ENCODE results near the gene FAM53A.
"Not testable (repeated sequence)": the region's sequence is repeated elsewhere in the genome, so short reads cannot be mapped to it uniquely, and the experiment has no call there.

FAM53A gene

GRCh38 chr4:1716065-1716945 is 32.2 kb upstream of the FAM53A start:
- DNase-seq = no peak

DNA sequence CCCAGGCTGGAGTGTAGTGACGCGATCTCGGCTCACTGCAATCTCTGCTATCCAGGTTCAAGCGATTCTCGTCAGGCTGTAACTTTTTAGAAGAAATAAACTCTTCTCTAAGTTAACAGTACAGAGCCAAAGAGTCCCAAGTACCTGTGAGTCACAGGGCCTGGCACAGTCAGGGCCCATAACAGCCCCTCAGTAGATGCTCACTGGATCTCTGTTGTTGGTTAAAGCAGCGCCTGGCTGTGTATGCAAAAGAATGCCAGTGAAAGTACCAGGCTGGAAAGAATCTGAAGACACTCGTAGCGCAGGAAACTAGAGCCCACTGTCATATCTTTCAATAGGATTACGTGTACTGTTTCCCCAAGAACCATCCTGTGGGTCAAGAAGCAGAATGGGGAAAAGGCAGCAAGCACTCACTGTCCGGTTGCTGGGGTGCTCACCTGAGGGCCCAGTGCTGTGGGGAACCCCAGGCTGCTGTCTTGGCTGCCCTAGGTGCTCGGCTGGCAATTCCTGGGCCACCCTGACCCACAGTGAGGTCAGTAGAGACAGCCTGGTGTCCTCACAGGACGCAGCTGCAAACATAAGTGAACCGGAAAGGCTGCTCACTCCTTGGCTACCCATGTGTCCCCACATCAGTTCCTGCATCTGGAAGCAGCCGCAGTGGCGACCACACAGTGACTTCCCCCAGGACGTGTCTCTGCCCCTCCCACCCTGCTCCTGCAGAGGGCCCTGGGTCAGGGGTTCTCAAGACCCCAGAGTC is 31.1 kb upstream of the FAM53A start:
- no peak for DNase-seq

GRCh38 chr4:1714303-1715001 is 30.3 kb upstream of the FAM53A start:
- no peak for DNase-seq

DNA sequence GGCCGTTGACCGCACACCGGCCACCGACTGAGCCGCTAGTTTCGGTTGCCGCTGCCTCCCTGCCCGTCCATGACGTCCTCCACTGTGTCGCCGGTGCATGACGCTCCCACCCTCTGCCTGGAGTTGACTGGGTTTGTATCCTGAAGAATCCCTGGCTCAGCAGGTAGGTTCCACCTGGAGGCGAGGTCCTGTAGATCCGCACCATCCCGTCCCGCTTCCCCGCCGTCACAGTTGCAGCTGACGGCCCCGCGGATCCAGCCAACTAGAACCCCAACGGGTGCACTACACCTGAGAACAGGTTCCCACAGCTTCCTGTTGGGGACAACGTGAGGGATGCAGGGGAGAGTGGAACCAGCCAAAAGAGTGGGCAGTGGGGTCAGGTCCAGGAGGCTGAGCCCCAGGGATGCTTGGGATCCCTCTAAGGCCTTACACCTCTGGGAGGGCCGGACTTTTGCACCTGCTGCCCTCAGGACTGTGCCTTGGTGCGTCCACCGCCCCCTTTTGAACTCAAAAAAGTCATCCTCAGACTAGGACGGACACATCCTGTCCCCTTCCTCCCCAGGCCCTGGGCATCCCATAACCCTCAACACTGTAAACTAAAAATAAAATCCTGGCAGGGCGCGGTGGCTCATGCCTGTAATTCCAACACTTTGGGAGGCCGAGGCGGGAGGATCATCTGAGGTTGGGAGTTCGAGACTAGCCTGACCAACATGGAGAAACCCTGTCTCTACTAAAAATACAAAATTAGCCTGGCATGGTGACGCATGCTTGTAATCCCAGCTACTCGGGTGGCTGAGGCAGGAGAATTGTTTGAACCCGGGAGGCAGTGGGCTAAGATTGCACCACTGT is 29.1 kb upstream of the FAM53A start:
- no peak for DNase-seq

DNA sequence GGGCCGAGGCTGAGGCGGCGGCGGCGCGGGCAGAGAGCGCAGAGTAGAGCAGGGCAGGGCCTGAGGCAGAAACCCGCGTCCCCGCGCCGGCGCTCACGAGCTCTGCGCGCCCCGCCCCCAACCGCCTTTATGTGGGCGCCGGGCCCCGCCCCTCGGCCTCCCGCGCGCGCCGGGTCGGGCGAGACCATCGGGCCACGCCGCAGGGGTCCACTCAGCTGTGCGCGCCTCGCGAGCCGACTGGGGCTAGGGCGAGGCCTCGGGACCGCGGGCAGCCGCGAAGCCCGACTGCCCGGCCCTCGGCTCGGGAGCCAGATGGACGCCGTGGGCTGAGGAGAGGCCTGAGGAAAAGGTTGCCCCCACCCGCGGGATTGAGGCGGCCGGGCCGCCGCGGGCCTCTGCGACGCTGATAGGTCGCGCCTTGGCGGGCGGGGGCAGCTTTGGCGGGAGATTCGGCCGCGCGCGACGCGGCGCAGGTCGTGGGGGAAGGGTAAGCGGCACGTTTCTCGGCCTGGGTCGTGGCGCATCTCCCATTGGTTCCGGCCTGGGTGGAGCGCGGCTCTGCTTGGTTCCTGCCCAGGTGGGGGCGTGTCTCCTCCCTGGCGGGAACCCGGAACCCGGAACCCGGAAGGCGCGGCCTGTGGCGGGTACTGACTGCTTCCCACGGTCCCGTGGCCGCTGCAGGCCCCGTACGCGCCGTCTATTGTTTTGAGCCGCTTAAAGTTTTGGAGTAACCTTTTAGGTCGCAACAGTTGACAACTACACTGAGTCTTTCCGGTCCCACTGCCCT is 28.3 kb upstream of the FAM53A start, which contains the start of gene SLBP:
SLBP (minus strand) TSS at position 104 of the 787 bp plus-strand sequence. CDS start 131 bp downstream, outside the sequence.
- DNase-seq = peak; percentile 99

DNA sequence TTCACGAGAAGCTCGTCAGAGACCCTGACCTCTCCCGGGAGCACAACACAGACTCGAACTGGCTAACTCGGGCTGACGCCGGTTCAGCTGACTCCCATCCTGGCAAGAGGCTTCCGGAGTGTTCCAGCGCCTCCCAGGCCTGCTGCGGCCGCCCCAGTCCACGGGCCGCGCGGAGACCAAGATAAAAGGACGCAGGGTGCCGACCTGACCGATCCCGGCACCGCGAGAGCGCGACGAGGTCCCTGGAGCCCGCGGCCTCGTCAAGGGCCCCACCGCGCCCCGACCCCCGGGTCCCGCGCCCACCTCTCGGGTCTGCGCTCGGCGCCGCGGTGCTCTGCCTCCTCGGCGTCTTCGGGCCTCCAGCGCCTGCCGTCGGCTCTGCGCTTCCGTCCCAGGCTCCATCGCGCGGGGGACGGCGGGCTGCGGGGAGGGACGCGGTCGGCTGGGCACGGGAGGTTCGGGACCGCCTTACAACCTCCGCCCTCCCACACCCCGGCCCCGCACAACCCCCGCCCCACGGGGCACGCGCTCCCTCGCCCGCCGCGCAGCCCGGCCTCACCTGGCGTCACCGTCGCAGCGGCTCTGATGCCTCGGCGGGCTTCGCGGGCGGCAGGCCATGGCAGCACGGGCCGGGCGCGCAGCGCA is 27.6 kb upstream of the FAM53A start:
- no peak for DNase-seq

- no peak for DNase-seq
Observed at GRCh38 chr4:1711055-1711570, 27.0 kb upstream of the FAM53A start.

GRCh38 chr4:1708581-1708980 is 24.5 kb upstream of the FAM53A start:
- no peak for DNase-seq

DNA sequence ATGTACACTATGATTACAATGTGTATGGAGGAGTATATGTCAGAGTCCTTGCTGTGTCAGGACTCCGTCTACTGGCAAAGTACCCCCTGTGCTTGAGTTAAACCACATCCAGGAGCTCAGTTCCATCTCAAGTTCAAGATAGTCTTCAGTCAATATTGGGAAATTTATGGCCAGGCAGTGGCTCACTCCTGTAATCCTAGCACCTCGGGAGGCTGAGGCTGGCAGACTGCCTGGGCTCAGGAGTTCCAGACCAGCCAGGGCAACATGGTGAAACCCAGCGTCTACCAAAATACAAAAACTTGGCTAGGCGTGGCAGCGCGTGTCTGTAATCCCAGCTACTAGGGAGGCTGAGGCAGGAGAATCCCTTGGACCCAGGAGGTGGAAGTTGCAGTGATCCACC is 22.2 kb upstream of the FAM53A start:
- DNase-seq = no peak

GRCh38 chr4:1705732-1706131 is 21.6 kb upstream of the FAM53A start:
- DNase-seq = no peak

- DNase-seq = no peak
Observed at GRCh38 chr4:1703867-1704266, 19.8 kb upstream of the FAM53A start.

- DNase-seq = not testable (repeated sequence)
Observed at GRCh38 chr4:1701671-1702070, 17.6 kb upstream of the FAM53A start.

DNA sequence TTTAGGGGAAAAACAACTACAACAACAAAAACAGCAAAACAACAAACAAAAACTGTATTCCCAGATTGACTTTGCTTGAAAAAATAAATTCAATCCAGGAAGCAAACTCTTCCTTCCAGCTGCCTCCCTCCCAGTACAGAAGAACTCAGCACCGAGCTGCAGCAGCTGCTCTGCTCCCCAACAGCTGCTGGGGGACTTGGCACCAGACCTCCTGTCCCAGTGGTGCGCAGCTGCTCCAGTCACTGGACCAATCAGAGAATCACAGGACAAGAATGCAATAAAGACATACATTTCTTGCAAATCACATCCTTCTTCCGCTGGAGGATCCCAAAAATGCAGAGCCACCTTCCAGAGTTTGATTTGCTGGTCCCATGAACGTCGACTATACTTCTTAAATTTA is 11.8 kb upstream of the FAM53A start:
- DNase-seq = no peak

GRCh38 chr4:1693131-1693896 is 9.2 kb upstream of the FAM53A start:
- DNase-seq = peak; percentile 76

DNA sequence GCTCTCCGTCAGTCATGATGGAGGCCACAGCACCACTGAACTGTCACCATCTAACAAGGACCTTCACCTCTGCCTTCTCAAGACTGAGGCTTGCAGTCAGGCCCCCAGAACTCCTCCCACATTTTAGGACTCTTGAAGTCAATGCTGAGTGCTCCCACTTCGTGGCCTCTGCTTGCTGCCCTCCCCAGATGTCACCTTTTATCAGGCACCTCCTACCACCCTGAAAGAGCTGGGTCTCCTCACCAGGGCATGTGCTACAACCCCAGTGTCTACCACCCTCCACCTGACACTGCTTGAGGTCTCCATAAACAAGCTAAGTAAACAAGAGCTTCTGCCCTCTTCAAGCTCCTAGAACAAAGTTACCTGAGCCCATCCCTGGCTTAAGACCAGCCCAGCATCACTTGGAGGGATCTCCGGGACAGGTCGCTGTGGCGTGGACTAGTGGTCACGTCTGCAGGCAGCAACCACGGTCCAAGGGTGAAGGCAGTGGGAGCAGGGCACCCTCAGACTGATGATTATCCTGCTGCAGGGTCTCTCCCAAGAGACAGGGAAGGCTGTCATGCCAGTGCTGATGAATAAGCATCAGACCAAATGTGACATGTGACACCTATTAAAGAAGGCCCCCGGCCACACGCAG is 7.7 kb upstream of the FAM53A start:
- no peak for DNase-seq

GRCh38 chr4:1690698-1691097 is 6.6 kb upstream of the FAM53A start:
- no peak for DNase-seq

- DNase-seq = no peak
Observed at GRCh38 chr4:1686440-1687036, 2.4 kb upstream of the FAM53A start.

- DNase-seq = no peak
Observed at GRCh38 chr4:1685235-1686150, 1.4 kb upstream of the FAM53A start.
